IMR-90 (cell line): ENCODE results near the gene OGFOD1. TPM values are rescaled to one million over a fixed set of nuclear protein-coding genes. Genes with fewer than 3 reads are reported as not detected.

ENCODE experiments used
- ATAC-seq: fragments of 200-7000 bp; cut with Tn5 transposase; 2 replicates; pipeline ENCODE4 v1.9.1; 2020; ENCODE audit warnings: low read depth, mild to moderate bottlenecking, moderate library complexity
- BruUV-seq: library from RNA; stranded (reverse); fragments of 400-500 nt; replicated peaks from 2 replicates; lab custom pipeline; 2021; lab: Mats Ljungman, UMichigan
- CTCF ChIA-PET: fragments of 300-600 bp; formaldehyde crosslinking; extraction: SDS; loops from one replicate; lab custom pipeline; 2021; ENCODE audit warnings: antibody characterized with exemption; lab: Yijun Ruan, JAX
- POLR2A ChIA-PET: fragments of 300-600 bp; sonication (Branson Sonifier 250); formaldehyde crosslinking; loops from one replicate; lab custom pipeline; 2022; ENCODE audit warnings: antibody characterized with exemption; ENCODE audit not compliant: unreplicated experiment; lab: Charles Lee
- DNase-seq: peaks from one replicate; pipeline ENCODE4 v3.0.0; 2013
- H2AFZ ChIP-seq: replicated peaks from 2 replicates; pipeline ENCODE3; 2013; ENCODE audit warnings: low read length, mild to moderate bottlenecking; ENCODE audit not compliant: poor library complexity
- H2AK5ac ChIP-seq: 2 replicates; pipeline ENCODE4 v1.6.1; 2013; ENCODE audit warnings: low read depth, low read length, inconsistent platforms
- H2AK9ac ChIP-seq: replicated peaks from 2 replicates; pipeline ENCODE3; 2013; ENCODE audit warnings: mild to moderate bottlenecking, low read depth, low read length, moderate library complexity; ENCODE audit not compliant: poor library complexity
- H2BK120ac ChIP-seq: 2 replicates; pipeline ENCODE4 v1.6.1; 2013; ENCODE audit warnings: low read depth, low read length, inconsistent platforms
- H2BK15ac ChIP-seq: 3 replicates; pipeline ENCODE4 v1.6.1; 2013; ENCODE audit warnings: low read depth, low read length, inconsistent platforms
- H2BK20ac ChIP-seq: 2 replicates; pipeline ENCODE4 v1.6.1; 2013; ENCODE audit warnings: low read depth, mild to moderate bottlenecking, inconsistent platforms, low read length, moderate library complexity
- H2BK5ac ChIP-seq: 2 replicates; pipeline ENCODE4 v1.6.1; 2013; ENCODE audit warnings: mild to moderate bottlenecking, low read depth, low read length, inconsistent platforms; ENCODE audit not compliant: poor library complexity, severe bottlenecking
- H3K14ac ChIP-seq: replicated peaks from 2 replicates; pipeline ENCODE4 v1.6.1; 2013; ENCODE audit warnings: low read depth, low read length, inconsistent platforms
- H3K18ac ChIP-seq: 2 replicates; pipeline ENCODE4 v1.6.1; 2013; ENCODE audit warnings: low read depth, low read length, control low read depth
- H3K23ac ChIP-seq: 2 replicates; pipeline ENCODE4 v1.6.1; 2013; ENCODE audit warnings: low read depth, low read length, inconsistent platforms
- H3K27ac ChIP-seq: 2 replicates; pipeline ENCODE4 v1.5.1; 2013; ENCODE audit warnings: mild to moderate bottlenecking, control low read depth, low read length; ENCODE audit not compliant: insufficient read depth
- H3K27me3 ChIP-seq: 2 replicates; pipeline ENCODE4 v1.6.1; 2013; ENCODE audit warnings: low read length; ENCODE audit not compliant: control insufficient read depth, insufficient read depth
- H3K36me3 ChIP-seq: 2 replicates; pipeline ENCODE4 v1.6.1; 2013; ENCODE audit warnings: low read length, mixed read lengths; ENCODE audit not compliant: control insufficient read depth, insufficient read depth
- H3K4ac ChIP-seq: 2 replicates; pipeline ENCODE4 v1.6.1; 2013; ENCODE audit warnings: low read depth, low read length, inconsistent platforms
- H3K4me1 ChIP-seq: 2 replicates; pipeline ENCODE4 v1.6.1; 2013; ENCODE audit warnings: low read length, mixed read lengths; ENCODE audit not compliant: control insufficient read depth, insufficient read depth
- H3K4me2 ChIP-seq: 2 replicates; pipeline ENCODE4 v1.6.1; 2013; ENCODE audit warnings: low read depth, mild to moderate bottlenecking, control low read depth, low read length, moderate library complexity
- H3K4me3 ChIP-seq: 2 replicates; pipeline ENCODE4 v1.5.1; 2013; ENCODE audit warnings: low read depth, mild to moderate bottlenecking, control low read depth, low read length, moderate library complexity; ENCODE audit not compliant: insufficient read depth
- H3K56ac ChIP-seq: 2 replicates; pipeline ENCODE4 v1.6.1; 2013; ENCODE audit warnings: low read length, inconsistent platforms; ENCODE audit not compliant: insufficient read depth; ENCODE audit errors: extremely low read depth
- H3K79me1 ChIP-seq, 2 experiments: 2 replicates each; pipeline ENCODE4 v1.6.1; 2013; ENCODE audit warnings: low read length in 2 of 2, inconsistent platforms in 1 of 2, low read depth in 1 of 2
- H3K9ac ChIP-seq: 2 replicates; pipeline ENCODE4 v1.6.1; 2013; ENCODE audit warnings: low read depth, low read length, control low read depth
- H3K9me1 ChIP-seq: 2 replicates; pipeline ENCODE4 v1.6.1; 2013; ENCODE audit warnings: low read length, inconsistent platforms; ENCODE audit not compliant: insufficient read depth
- H3K9me3 ChIP-seq: 2 replicates; pipeline ENCODE4 v1.6.1; 2013; ENCODE audit warnings: low read length; ENCODE audit not compliant: control insufficient read depth, insufficient read depth
- H4K20me1 ChIP-seq: 2 replicates; pipeline ENCODE4 v1.6.1; 2013; ENCODE audit warnings: low read length, inconsistent platforms; ENCODE audit not compliant: insufficient read depth
- H4K5ac ChIP-seq: 2 replicates; pipeline ENCODE4 v1.6.1; 2013; ENCODE audit warnings: mild to moderate bottlenecking, low read depth, low read length, control low read depth
- H4K8ac ChIP-seq, 2 experiments: 2 replicates each; pipeline ENCODE4 v1.6.1; 2013; ENCODE audit warnings: low read depth in 2 of 2, low read length in 2 of 2, control low read depth in 1 of 2, inconsistent platforms in 1 of 2
- H4K91ac ChIP-seq: 2 replicates; pipeline ENCODE4 v1.6.1; 2013; ENCODE audit warnings: low read depth, low read length, inconsistent platforms; ENCODE audit not compliant: insufficient read depth
- BHLHE40 ChIP-seq: fragments of 150-350 bp; IDR thresholded peaks from 2 replicates; pipeline ENCODE4 v1.6.1; 2016; ENCODE audit warnings: mild to moderate bottlenecking, low read depth, low read length
- MAFK ChIP-seq: IDR thresholded peaks from 2 replicates; pipeline ENCODE4 v1.6.1; 2012; ENCODE audit warnings: low read depth, low read length, improper control_type of control experiment
- MXI1 ChIP-seq: IDR thresholded peaks from 2 replicates; pipeline ENCODE4 v1.6.1; 2012; ENCODE audit warnings: low read depth, mild to moderate bottlenecking, low read length, moderate library complexity, borderline replicate concordance
- NFE2L2 ChIP-seq: fragments of 150-350 bp; IDR thresholded peaks from 2 replicates; pipeline ENCODE4 v1.6.1; 2016; ENCODE audit warnings: low read depth, mild to moderate bottlenecking, low read length
- POLR2A ChIP-seq: IDR thresholded peaks from 2 replicates; pipeline ENCODE4 v1.6.1; 2012; ENCODE audit warnings: mild to moderate bottlenecking, low read depth, low read length
- RFX5 ChIP-seq: IDR thresholded peaks from 2 replicates; pipeline ENCODE4 v1.8.0; 2012; ENCODE audit warnings: low read depth, mild to moderate bottlenecking, low read length, moderate library complexity
- WGBS, 2 experiments: methylation state at CpG; one replicate each; pipeline versions ENCODE4 v1.1.5 to v1.1.7; 2013; ENCODE audit warnings: missing lambda C conversion rate in 2 of 2; ENCODE audit not compliant: insufficient read length in 1 of 2; ENCODE audit errors: extremely low coverage in 2 of 2; 5-methylcytosine and 5-hydroxymethylcytosine counted together
- dilution Hi-C: fragments of 300-500 bp; cut with HindIII; formaldehyde crosslinking; loops from one replicate; pipeline ENCODE4 v1.14.3; 2018; ENCODE audit warnings: low sequenced_read_pairs; ENCODE audit not compliant: unreplicated experiment
- in situ Hi-C: fragments of 300-500 bp; cut with MboI; formaldehyde crosslinking; loops from 3 replicates; pipeline ENCODE4 v1.14.3; 2019; ENCODE audit warnings: low sequenced_read_pairs, inconsistent platforms, mixed read lengths
- intact Hi-C: fragments of 100-400 bp; cut with micrococcal nuclease; formaldehyde crosslinking; loops from 2 replicates; pipeline ENCODE4 v1.10.0; 2022
- polyA plus RNA-seq, 3 experiments: library from polyadenylated mRNA; depleted of rRNA; stranded (reverse); fragments of >200 nt; gene quantifications; 2 replicates each; pipeline ENCODE4 v1.2.3, GENCODE V29; 2012; ENCODE audit warnings: low replicate concordance in 1 of 3
- total RNA-seq: library from RNA; depleted of rRNA; stranded (reverse); fragments of >200 nt; gene quantifications from 2 replicates; pipeline ENCODE4 v1.2.3, GENCODE V29; 2012
- TF ChIP-seq, protein P1 (sequence below): conservative IDR thresholded peaks from 2 replicates; pipeline ENCODE4 v1.5.1; 2012; ENCODE audit warnings: mild to moderate bottlenecking, low read depth, low read length, improper control_type of control experiment
- TF ChIP-seq, protein P2 (sequence below): fragments of 150-350 bp; IDR thresholded peaks from 2 replicates; pipeline ENCODE4 v1.6.1; 2017; ENCODE audit warnings: mild to moderate bottlenecking, antibody characterized with exemption, low read length, low read depth

OGFOD1 gene
- total and polyA plus RNA-seq, 2 of the 4 experiments (the other 2 are of a cell fraction) = 43.5 to 103 TPM

DNA sequence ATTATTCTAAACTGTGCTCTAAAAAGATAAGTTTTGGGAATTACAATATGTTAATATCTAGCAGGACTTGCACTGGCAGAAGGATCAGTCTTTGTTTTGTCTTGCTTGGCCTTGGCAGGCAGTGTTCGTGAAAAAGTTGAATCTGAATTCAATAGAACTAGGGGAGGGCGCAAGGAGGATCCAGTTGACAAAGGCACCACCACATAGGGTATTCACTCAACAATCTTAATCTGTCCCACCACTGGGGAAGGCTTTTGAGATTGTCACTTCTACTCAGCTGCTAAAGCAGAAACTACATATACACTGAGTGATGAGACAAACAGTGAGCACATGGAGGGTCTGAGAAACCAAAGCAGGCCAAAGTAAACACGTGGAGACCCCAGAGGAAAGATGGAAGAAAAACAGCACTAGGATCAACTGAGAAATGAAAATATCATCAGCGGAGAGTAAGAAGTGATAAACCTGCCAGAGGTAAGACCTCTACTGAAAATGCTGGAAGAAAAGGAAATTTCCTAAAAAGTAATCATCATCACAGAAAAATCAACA lies 28.4 kb upstream of the OGFOD1 start:
- H2AK5ac ChIP-seq = peak overlapping the region; percentile 11
- no TSS peak for BruUV-seq
- H3K23ac ChIP-seq = peak overlapping the region; percentile 91; the same call in 1 of the 2 replicates
- TF ChIP-seq RFX5 (no peak), BHLHE40 (no peak), MXI1 (no peak), POLR2A (no peak), NFE2L2 (no peak), MAFK (no peak)
- TF ChIP-seq, protein P1, sequence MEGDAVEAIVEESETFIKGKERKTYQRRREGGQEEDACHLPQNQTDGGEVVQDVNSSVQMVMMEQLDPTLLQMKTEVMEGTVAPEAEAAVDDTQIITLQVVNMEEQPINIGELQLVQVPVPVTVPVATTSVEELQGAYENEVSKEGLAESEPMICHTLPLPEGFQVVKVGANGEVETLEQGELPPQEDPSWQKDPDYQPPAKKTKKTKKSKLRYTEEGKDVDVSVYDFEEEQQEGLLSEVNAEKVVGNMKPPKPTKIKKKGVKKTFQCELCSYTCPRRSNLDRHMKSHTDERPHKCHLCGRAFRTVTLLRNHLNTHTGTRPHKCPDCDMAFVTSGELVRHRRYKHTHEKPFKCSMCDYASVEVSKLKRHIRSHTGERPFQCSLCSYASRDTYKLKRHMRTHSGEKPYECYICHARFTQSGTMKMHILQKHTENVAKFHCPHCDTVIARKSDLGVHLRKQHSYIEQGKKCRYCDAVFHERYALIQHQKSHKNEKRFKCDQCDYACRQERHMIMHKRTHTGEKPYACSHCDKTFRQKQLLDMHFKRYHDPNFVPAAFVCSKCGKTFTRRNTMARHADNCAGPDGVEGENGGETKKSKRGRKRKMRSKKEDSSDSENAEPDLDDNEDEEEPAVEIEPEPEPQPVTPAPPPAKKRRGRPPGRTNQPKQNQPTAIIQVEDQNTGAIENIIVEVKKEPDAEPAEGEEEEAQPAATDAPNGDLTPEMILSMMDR = no peak
- TF ChIP-seq, protein P2, sequence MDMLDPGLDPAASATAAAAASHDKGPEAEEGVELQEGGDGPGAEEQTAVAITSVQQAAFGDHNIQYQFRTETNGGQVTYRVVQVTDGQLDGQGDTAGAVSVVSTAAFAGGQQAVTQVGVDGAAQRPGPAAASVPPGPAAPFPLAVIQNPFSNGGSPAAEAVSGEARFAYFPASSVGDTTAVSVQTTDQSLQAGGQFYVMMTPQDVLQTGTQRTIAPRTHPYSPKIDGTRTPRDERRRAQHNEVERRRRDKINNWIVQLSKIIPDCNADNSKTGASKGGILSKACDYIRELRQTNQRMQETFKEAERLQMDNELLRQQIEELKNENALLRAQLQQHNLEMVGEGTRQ = no peak
- no peaks in the 10 kb centered on the region for H3K27me3 ChIP-seq
- no peak for DNase-seq
- H3K14ac ChIP-seq = 0 out of 2 replicates have a peak overlapping the region, but pooled peaks have one; percentile 3
- H4K91ac ChIP-seq = no peak overlapping the region
- H3K4me1 ChIP-seq = peaks cover 13% of the 10 kb centered on the region
- H4K5ac ChIP-seq = no peak overlapping the region
- H2AK9ac ChIP-seq = no peak overlapping the region
- no CpG with 5 or more reads among the region's 4 CpGs for WGBS, 2 experiments
- ChIA-PET CTCF (interaction anchor here (0.5 kb wide), 1 partner anchor 16 kb away, joined by 3 read pairs; no protein-coding TSS in a partner anchor), POLR2A (no interaction called here)
- ATAC-seq = no peak
- no peak overlapping the region for H3K4me3 ChIP-seq
- H4K8ac ChIP-seq = no peak overlapping the region
- H2BK5ac ChIP-seq = no peak overlapping the region
- H3K9ac ChIP-seq = no peak overlapping the region
- H3K36me3 ChIP-seq = peaks cover 1% of the 10 kb centered on the region; the same call in 1 of the 2 replicates
- H3K4me2 ChIP-seq = peak overlapping the region; percentile 59
- H3K27ac ChIP-seq = no peak overlapping the region
- no peak overlapping the region for H3K4ac ChIP-seq
- intact Hi-C loops = no loop called here
- H3K9me3 ChIP-seq = no peaks in the 10 kb centered on the region
- no peak overlapping the region for H2AFZ ChIP-seq
- H4K20me1 ChIP-seq = peaks cover 48% of the 10 kb centered on the region
- H2BK20ac ChIP-seq = no peak overlapping the region
- H3K18ac ChIP-seq = no peak overlapping the region
- H3K9me1 ChIP-seq = peaks cover 17% of the 10 kb centered on the region
- dilution Hi-C loops = no loop called here
- no peak overlapping the region for H2BK15ac ChIP-seq
- no peak overlapping the region for H2BK120ac ChIP-seq
- in situ Hi-C loops = no loop called here
- peaks cover 2 to 54% of the 10 kb centered on the region in 2 experiments; a peak in 2 of 4 replicates for H3K79me1 ChIP-seq
- no peak overlapping the region for H3K56ac ChIP-seq
